ENCODE data around the gene ADRB2.

Gene ADRB2

DNA sequence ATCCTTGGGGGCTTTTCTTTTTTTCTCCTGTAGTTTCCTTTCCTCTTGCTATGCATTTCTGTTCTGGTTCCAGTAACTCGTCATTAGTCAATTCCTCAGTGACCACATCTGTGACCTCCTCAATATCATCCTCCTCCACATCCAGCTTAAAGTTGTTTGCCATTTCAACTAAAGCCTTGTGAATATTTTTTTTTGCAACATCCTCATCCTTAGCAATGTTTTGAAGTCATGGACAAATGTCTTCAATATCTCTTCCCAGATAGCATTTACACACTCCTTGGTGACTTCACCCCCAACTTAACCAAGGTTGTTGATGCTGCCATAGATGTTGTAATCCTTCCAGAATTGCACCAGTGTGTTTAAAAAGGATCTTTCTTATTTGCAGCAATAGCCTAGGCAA, 14.7 kb upstream of the ADRB2 start:
- no peak for TF ChIP-seq ZFX (IDR thresholded peaks at IDR 0.05; ENCODE audit: borderline replicate concordance)
- TF ChIP-seq, protein P1, sequence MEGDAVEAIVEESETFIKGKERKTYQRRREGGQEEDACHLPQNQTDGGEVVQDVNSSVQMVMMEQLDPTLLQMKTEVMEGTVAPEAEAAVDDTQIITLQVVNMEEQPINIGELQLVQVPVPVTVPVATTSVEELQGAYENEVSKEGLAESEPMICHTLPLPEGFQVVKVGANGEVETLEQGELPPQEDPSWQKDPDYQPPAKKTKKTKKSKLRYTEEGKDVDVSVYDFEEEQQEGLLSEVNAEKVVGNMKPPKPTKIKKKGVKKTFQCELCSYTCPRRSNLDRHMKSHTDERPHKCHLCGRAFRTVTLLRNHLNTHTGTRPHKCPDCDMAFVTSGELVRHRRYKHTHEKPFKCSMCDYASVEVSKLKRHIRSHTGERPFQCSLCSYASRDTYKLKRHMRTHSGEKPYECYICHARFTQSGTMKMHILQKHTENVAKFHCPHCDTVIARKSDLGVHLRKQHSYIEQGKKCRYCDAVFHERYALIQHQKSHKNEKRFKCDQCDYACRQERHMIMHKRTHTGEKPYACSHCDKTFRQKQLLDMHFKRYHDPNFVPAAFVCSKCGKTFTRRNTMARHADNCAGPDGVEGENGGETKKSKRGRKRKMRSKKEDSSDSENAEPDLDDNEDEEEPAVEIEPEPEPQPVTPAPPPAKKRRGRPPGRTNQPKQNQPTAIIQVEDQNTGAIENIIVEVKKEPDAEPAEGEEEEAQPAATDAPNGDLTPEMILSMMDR (IDR thresholded peaks at IDR 0.05): no peak
- peak overlapping the region; percentile 84 for H3K27ac ChIP-seq

DNA sequence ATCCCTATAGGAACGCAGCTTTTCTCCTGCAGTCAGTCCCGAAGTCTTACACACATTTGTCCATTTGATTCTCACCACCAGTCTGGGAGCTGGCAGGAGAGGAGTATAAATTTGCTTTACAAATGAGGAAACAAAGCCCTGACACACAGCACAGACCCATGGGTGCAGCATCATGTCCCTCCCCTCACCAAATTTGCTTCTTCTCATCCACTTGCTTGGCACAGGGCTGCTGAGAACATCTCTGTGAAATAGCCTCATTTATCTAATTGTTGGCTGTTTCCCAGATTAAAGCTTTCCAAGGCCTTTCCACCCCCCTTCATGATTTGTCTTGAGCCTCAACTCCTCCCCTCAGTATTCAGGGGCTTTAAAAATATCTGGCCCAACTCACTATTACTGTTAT, 11.3 kb upstream of the ADRB2 start:
- TF ChIP-seq, protein P1 (IDR thresholded peaks at IDR 0.05): no peak
- no peak for TF ChIP-seq ZFX (IDR thresholded peaks at IDR 0.05; ENCODE audit: borderline replicate concordance)
- no peak overlapping the region for H3K27ac ChIP-seq

DNA sequence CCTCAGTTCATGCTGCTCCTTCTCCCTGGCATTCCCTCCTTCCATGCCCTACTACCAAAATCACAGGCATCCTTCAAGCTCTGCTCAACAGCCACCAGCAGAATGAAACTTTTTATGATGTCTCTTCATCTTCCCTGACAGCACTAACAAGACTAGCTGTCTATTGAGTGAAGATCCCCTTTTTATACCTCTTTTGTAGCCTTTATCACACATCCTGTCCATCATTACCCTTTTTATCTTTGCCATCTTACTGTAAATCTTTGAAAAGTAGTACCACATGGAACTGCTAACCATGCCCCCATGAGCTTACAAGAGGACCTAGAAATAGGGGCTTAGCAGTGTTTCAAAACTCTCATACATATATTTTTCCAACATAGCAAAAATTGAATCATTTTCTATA, 10.8 kb upstream of the ADRB2 start:
- H3K27ac ChIP-seq: no peak overlapping the region
- TF ChIP-seq ZFX (IDR thresholded peaks at IDR 0.05; ENCODE audit: borderline replicate concordance): no peak
- TF ChIP-seq, protein P1 (IDR thresholded peaks at IDR 0.05): no peak

DNA sequence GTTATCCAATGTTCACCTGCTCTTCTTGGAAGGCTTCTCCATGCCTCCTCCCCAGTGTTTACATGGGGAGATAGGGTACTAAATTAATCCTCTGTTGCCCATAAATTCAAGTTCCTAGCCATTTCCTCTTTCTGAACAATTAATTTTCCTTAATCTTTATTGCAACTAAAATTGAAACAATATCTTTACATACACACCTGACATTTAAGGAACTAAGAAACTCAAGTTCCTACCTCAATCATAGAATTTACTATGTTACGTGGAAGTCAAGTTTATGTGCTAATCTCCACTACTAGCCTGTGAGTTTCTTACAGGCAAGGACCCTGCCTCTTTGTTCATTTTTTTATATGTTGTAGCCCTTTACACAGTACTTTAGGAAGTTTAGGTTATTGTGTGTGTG, 10.1 kb upstream of the ADRB2 start:
- no peak for TF ChIP-seq ZFX (IDR thresholded peaks at IDR 0.05; ENCODE audit: borderline replicate concordance)
- TF ChIP-seq, protein P1 (IDR thresholded peaks at IDR 0.05): no peak
- H3K27ac ChIP-seq: no peak overlapping the region

DNA sequence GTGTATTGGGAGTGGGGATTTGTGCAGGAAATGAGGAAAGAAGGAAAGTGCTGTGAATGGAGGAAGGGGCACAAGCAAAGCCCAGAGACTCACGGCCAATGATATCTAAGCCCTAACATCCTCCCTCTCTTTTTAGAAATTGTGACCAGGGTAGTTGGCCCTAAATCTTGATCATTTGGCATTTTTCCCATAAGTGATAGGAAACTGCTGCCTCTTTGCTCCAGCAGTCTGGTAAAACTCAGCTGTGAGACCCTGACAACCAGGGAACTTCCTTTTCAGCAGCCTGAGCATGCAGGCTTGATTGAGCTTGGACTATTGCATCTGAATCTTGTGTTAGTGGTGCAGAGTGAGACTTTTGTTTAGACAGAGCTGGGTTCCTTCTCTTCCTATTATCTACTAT, 9.6 kb upstream of the ADRB2 start:
- TF ChIP-seq, protein P1 (IDR thresholded peaks at IDR 0.05): no peak
- TF ChIP-seq ZFX (IDR thresholded peaks at IDR 0.05; ENCODE audit: borderline replicate concordance): no peak
- H3K27ac ChIP-seq: no peak overlapping the region

DNA sequence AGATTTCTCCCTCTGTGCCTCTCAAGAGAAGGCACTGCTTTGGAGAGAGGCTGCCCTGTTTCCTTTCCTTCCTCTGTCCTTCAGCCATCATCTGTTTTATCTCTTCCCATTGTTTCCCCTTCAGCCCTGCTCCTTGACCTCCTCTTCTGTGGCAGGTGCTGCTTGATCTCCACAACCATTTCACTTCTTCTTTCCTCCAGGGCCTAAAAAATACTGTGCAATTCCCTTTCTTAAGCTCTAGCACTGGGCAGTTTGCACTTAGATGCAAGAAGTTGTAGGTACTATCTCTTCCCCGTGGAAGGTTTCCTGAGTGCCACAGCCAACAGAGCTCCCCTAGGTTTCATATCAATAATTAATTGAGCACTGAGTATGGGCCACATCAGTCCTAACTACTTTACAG, 8.8 kb upstream of the ADRB2 start:
- no peak overlapping the region for H3K27ac ChIP-seq
- TF ChIP-seq, protein P1 (IDR thresholded peaks at IDR 0.05): no peak
- no peak for TF ChIP-seq ZFX (IDR thresholded peaks at IDR 0.05; ENCODE audit: borderline replicate concordance)

DNA sequence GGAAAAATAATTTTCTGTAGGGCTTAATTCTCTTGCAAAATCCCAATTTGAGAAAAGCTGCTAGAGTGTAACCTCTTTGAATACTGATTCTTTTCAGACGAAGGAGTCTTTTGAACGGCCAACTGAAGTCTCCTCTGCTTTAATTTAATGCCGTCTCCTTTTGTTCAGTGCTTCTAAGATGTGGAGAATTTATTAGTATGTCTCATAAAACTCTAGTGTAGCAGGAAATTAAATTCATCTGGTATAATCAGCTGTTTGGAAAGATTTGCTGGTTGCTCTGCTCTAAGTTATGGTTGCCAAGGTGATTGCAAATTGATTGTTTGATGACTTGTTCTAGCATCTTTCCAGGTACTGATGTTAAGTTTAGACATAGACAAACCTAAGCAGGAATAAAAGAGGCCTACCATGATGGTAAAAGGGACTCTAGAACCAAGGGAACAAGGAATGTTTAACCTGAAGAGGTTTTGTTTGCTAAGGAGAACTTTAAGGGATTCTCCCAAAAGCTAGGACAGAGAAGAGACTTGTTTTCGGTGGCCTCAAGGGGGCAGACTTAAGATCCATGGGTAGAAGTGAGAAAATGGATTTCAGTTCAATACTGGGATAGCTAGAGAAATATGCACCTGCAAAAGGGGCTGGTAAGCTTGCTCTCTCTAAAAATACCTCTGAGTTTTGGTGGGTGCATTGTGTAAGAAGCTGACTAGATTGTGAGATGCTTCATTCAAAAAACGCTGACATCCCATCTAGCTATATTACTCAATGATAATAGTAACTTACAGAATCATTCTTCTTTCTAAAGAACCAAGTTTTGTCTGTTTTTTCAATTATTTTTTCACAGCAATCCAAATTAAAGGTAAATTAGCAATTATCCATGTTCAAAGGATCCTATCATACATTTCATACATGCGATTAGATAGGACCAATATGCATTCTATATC, 5.7 kb upstream of the ADRB2 start:
- peak overlapping the region; percentile 60 for H3K27ac ChIP-seq
- TF ChIP-seq, protein P1 (IDR thresholded peaks at IDR 0.05): peak; percentile 83
- no peak for TF ChIP-seq ZFX (IDR thresholded peaks at IDR 0.05; ENCODE audit: borderline replicate concordance)

All from 22Rv1 (cell line).